GM12872 (cell line): Measurements from ENCODE around the gene NKX6-2.

Source experiments
- TF ChIP-seq, protein P1 (sequence below): IDR thresholded peaks from 3 replicates; pipeline ENCODE4 v1.5.1; 2011; ENCODE audit warnings: low read depth, mild to moderate bottlenecking, low read length, moderate library complexity; ENCODE audit not compliant: insufficient read depth

NKX6-2 gene

DNA sequence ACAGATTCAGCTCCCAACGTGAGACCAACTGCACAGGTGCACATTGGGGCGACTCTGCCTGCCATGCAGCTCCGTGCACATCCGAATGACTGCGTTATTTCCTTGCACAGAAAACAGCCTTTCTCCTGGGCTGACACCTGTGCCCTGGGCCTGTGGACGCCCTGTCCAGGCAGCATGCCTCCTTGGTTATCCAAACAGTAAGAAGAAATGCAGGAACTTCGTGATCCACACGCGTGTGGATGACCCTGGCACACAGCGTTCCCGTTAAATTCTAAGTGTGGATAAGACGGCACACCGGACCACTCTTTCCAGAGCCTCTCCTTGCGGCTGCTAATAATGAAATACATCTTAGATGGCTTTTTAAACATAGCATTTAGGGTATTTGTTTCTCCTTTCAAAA lies 39.6 kb downstream of the NKX6-2 start:
- TF ChIP-seq, protein P1, sequence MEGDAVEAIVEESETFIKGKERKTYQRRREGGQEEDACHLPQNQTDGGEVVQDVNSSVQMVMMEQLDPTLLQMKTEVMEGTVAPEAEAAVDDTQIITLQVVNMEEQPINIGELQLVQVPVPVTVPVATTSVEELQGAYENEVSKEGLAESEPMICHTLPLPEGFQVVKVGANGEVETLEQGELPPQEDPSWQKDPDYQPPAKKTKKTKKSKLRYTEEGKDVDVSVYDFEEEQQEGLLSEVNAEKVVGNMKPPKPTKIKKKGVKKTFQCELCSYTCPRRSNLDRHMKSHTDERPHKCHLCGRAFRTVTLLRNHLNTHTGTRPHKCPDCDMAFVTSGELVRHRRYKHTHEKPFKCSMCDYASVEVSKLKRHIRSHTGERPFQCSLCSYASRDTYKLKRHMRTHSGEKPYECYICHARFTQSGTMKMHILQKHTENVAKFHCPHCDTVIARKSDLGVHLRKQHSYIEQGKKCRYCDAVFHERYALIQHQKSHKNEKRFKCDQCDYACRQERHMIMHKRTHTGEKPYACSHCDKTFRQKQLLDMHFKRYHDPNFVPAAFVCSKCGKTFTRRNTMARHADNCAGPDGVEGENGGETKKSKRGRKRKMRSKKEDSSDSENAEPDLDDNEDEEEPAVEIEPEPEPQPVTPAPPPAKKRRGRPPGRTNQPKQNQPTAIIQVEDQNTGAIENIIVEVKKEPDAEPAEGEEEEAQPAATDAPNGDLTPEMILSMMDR = no peak

- TF ChIP-seq, protein P1 = no peak
These were observed 40.0 kb downstream of the NKX6-2 start for GRCh38 chr10:132745971-132746370.

GRCh38 chr10:132745511-132745910 lies 40.4 kb downstream of the NKX6-2 start:
- TF ChIP-seq, protein P1 = no peak

GRCh38 chr10:132744839-132745238 lies 41.1 kb downstream of the NKX6-2 start:
- TF ChIP-seq, protein P1 = no peak

DNA sequence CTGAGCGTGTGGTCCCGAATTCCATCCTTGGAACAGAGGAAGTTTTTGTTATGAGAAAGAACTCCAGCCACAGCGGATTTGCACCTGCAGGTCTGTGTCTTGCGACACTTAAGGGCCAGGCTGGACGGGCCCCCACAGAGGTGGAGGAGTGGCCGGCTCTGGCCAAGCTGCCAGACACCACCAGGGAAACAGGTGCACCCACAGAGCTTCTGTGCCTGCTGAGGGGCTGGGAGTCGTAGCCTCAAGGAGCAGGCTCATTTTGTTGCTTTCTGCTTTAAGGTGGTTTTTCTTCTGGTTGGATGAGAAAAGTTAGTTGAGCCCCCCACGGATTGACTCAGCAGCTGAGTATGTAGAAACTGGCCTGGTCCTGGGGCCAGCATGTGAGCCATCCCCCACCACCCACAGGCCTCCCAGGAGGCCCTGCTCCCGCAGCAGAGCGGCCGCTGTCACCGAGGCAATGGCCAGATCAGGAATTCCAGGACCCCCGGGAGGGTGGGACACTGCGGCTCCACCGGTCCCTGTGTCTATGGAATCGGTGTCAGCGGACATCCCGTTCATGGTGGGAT lies 41.9 kb downstream of the NKX6-2 start:
- TF ChIP-seq, protein P1 = no peak

GRCh38 chr10:132742837-132743194 lies 43.1 kb downstream of the NKX6-2 start:
- TF ChIP-seq, protein P1 = no peak

DNA sequence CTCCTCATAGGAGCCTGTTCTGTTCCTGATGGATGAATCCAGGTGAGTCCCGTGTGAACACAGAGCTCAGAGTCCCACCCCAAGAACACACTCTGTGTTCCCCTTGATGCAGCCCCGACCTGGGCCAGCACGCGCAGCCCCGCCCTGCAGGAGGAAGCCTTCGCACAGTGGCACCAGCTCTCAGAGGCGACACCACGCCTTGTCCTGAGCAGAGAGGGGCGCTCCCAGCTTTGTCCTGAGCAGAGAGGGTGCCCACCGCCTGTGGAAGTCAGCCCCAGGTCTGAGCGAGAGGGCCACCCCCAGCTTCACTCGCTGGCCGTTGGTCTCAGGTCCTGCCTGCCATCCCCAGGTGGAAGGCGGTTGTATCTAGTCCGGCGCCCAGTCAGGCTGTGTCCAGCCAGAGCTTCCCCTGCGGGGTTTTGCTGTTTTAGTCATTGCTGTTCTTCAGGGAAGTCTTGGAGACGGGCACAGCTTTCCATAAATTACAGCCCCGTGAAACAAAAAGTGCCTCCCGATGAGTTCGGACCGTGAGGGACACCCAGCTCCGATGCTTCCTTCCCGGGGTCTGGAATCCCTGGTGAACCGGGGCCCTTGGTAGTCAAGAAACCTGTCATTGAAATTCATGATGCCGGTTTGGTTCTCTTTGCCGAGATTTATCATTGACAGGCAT lies 43.6 kb downstream of the NKX6-2 start:
- TF ChIP-seq, protein P1 = no peak
